ENCODE measurements around the gene XRCC1.
"Not testable (repeated sequence)": the region's sequence is repeated elsewhere in the genome, so short reads cannot be mapped to it uniquely, and the experiment has no call there.

XRCC1 gene

GRCh38 chr19:43547926-43548325 is 27.4 kb downstream of the XRCC1 start:
- DNase-seq (ENCODE audit: insufficient read length, low spot score); FAIRE-seq: not testable (repeated sequence)

- no peak for FAIRE-seq
- no peak for DNase-seq (ENCODE audit: insufficient read length, low spot score)
These were observed 28.7 kb downstream of the XRCC1 start for GRCh38 chr19:43546581-43546980.

GRCh38 chr19:43545981-43546380 is 29.3 kb downstream of the XRCC1 start:
- FAIRE-seq (no peak), DNase-seq (ENCODE audit: insufficient read length, low spot score) (no peak)

GRCh38 chr19:43545276-43545675 is 30.1 kb downstream of the XRCC1 start:
- no peak for DNase-seq (ENCODE audit: insufficient read length, low spot score)
- no peak for FAIRE-seq

- no peak for FAIRE-seq
These were observed 31.2 kb downstream of the XRCC1 start for GRCh38 chr19:43544077-43544476.

GRCh38 chr19:43541920-43542650 is 33.2 kb downstream of the XRCC1 start:
- no peak for FAIRE-seq

More at GRCh38 chr19:43544077-43544476, 31.2 kb downstream of the XRCC1 start:
- DNase-seq (ENCODE audit: insufficient read length, low spot score), result no peak

GRCh38 chr19:43540381-43540780 is 34.9 kb downstream of the XRCC1 start:
- DNase-seq (ENCODE audit: insufficient read length, low spot score) (no peak), FAIRE-seq (no peak)

More at GRCh38 chr19:43541920-43542650, 33.2 kb downstream of the XRCC1 start:
- DNase-seq (ENCODE audit: insufficient read length, low spot score), result no peak

GRCh38 chr19:43538922-43539321 is 36.4 kb downstream of the XRCC1 start:
- DNase-seq (ENCODE audit: insufficient read length, low spot score), result no peak
- FAIRE-seq, result no peak

GRCh38 chr19:43534816-43535761 is 40.2 kb downstream of the XRCC1 start:
- DNase-seq (ENCODE audit: insufficient read length, low spot score), result no peak
- no peak for FAIRE-seq

- FAIRE-seq, result no peak
- DNase-seq (ENCODE audit: insufficient read length, low spot score), result no peak
These were observed 41.0 kb downstream of the XRCC1 start for GRCh38 chr19:43534305-43534815.

GRCh38 chr19:43533546-43534304 is 41.6 kb downstream of the XRCC1 start:
- DNase-seq (ENCODE audit: insufficient read length, low spot score), result peak; percentile 78
- peak; percentile 72 for FAIRE-seq

GRCh38 chr19:43532962-43533545 is 42.3 kb downstream of the XRCC1 start, which contains the start of gene ZNF575:
Gene ZNF575 (plus strand): TSS chr19:43533188. CDS start chr19:43534423, 1,235 bp downstream.
- FAIRE-seq (peak; percentile 99), DNase-seq (ENCODE audit: insufficient read length, low spot score) (peak; percentile 87)

GRCh38 chr19:43532571-43532961 is 42.8 kb downstream of the XRCC1 start:
- DNase-seq (ENCODE audit: insufficient read length, low spot score), result no peak
- no peak for FAIRE-seq

- FAIRE-seq (no peak), DNase-seq (ENCODE audit: insufficient read length, low spot score) (no peak)
These were observed 47.3 kb downstream of the XRCC1 start for GRCh38 chr19:43527860-43528622.

- DNase-seq (ENCODE audit: insufficient read length, low spot score) (peak; percentile 82), FAIRE-seq (no peak)
These were observed 48.2 kb downstream of the XRCC1 start, which contains the start of gene ETHE1 for GRCh38 chr19:43526884-43527859. Gene ETHE1 (minus strand): TSS chr19:43527201. CDS start chr19:43527177, 24 bp downstream.

- DNase-seq (ENCODE audit: insufficient read length, low spot score) (no peak), FAIRE-seq (no peak)
These were observed 49.2 kb downstream of the XRCC1 start for GRCh38 chr19:43525836-43526771.
